Smooth muscle cell of bladder (primary cell): ENCODE results near the gene CENPA. TPM values are rescaled to one million over a fixed set of nuclear protein-coding genes. Genes with fewer than 3 reads are reported as not detected.

Experiments used
- total RNA-seq: library from RNA; depleted of rRNA; stranded (reverse); fragments of >200 nt; gene quantifications from 2 replicates; pipeline ENCODE4 v1.2.3, GENCODE V29; 2014

CENPA gene
- total RNA-seq: 1.00 and 1.5 TPM in 2 replicates

DNA sequence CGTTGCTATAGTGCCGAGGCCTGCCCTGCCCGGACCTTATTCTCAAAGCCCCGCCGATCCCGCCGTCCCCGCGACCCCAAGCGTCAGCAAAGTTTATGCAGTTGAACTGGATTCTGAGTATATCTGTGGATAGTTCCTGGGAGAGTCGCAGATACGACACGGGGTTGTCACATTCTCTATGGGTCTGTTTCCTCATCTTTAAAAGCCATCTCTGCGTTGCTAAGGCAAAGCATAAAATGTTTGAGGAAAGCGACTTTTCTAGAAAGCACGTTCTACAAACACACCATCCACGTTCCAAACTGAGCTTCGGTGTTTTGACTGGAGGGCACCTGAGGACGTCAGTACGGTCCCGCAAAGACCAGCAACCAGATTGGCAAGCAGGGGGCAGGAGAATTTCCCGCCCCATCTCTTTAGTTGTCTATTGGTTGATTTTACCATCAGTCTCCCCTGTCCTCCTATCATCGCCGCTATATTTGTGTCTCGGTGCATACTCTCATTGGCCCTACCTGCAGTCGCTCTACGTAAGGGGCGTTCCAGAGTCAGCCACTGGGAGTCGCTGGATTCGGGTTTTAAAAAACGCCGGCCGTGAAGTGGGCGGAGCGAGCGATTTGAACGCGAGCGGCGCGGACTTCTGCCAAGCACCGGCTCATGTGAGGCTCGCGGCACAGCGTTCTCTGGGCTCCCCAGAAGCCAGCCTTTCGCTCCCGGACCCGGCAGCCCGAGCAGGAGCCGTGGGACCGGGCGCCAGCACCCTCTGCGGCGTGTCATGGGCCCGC lies at the start of gene CENPA:
TSS of gene CENPA (plus strand) at position 626 of the 776 bp plus-strand sequence. CDS start at position 767, 141 bp downstream.

DNA sequence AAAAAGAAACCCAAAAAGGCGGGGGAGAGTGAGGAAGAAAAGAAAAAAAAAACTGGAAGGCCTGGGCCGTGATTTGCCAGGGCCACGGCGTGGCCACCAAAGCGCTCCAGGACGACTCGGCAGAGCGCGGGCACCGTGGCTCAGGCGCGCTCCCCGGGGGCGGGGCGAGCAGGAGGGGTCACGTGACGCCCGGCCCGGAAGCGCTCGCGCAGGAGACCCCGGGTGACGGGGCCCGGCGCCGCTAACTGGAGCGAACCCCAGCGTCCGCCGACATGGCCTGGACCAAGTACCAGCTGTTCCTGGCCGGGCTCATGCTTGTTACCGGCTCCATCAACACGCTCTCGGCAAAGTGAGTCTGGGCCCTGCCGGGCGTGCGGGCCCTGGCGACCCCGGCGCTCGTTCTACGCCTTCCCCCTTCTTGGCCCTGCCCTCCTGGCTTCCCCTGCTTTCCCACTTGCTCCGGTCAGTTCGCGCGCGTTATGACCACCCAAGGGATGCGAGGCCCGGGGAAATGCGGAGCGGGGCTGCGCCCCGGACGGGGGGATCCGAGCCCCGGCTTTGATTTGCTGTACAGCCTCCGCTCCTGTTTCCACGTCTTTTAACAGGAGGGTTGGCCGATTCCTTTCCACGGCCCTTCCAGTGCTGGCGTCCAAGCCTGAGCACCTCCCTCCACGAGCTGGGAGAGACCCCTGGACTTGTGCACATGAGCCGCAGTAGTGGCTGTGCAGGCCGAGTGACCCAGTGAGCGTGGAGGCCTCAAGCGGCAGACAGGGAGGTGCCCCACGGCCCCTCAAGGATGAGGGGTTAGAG lies 21.6 kb upstream of the CENPA start, which contains the start of gene SLC35F6:
TSS of gene SLC35F6 (plus strand) at position 207 of the 810 bp plus-strand sequence. CDS start at position 273, 66 bp downstream.

Other genes with a start within 250 kb of the CENPA start
- gene CIB4, start 144.7 kb upstream of the CENPA start, total RNA-seq: not detected in 2 replicates
- gene KCNK3, start 93.3 kb upstream of the CENPA start, total RNA-seq: 0.18 and 0.28 TPM in 2 replicates
- 30.0 and 30.4 TPM in 2 replicates for gene SLC35F6, start 21.8 kb upstream of the CENPA start, total RNA-seq
- not detected in 2 replicates for gene DPYSL5, start 62.1 kb downstream of the CENPA start, total RNA-seq
- gene MAPRE3, start 184.6 kb downstream of the CENPA start, total RNA-seq: 3.1 and 3.3 TPM in 2 replicates
- gene TMEM214, start 246.9 kb downstream of the CENPA start, total RNA-seq: 31.6 and 33.6 TPM in 2 replicates